Erythroblast (primary cell): ENCODE measurements around the gene SMIM20.

Experiments used
- GATA1 ChIP-seq: IDR thresholded peaks from 2 replicates; pipeline ENCODE4 v1.6.1; 2011; ENCODE audit warnings: low read depth, mild to moderate bottlenecking, control low read depth, low read length, moderate library complexity
- POLR2A ChIP-seq: IDR thresholded peaks from 2 replicates; pipeline ENCODE4 v1.6.1; 2011; ENCODE audit warnings: mild to moderate bottlenecking, low read length

GRCh38 chr4:25915353-25915705 lies 1.3 kb downstream of the SMIM20 start:
- TF ChIP-seq POLR2A (no peak), GATA1 (no peak)
